H9 (cell line): ENCODE data around the gene ZNF527. TPM values are rescaled to one million over a fixed set of nuclear protein-coding genes. Genes with fewer than 3 reads are reported as not detected.

Source experiments
- DNase-seq: peaks from one replicate; pipeline ENCODE4 v3.0.0-alpha.2; 2017
- H2AFZ ChIP-seq: one replicate; pipeline ENCODE4 v1.6.1; 2013; ENCODE audit warnings: mild to moderate bottlenecking, low read length, control low read depth, moderate library complexity
- H2AK5ac ChIP-seq: 2 replicates; pipeline ENCODE4 v1.6.1; 2013; ENCODE audit warnings: low read length, control low read depth, mixed read lengths; ENCODE audit not compliant: insufficient read length
- H2BK120ac ChIP-seq: one replicate; pipeline ENCODE4 v1.6.1; 2013; ENCODE audit warnings: low read depth, mild to moderate bottlenecking, low read length, control low read depth, inconsistent platforms; ENCODE audit not compliant: poor library complexity, severe bottlenecking
- H2BK12ac ChIP-seq: 2 replicates; pipeline ENCODE4 v1.6.1; 2013; ENCODE audit warnings: low read length, control low read depth, mixed read lengths, low read depth; ENCODE audit not compliant: insufficient read length
- H2BK15ac ChIP-seq: 2 replicates; pipeline ENCODE4 v1.6.1; 2013; ENCODE audit warnings: low read depth, low read length, control low read depth
- H2BK20ac ChIP-seq: one replicate; pipeline ENCODE4 v1.6.1; 2013; ENCODE audit warnings: low read depth, mild to moderate bottlenecking, low read length, control low read depth, inconsistent platforms; ENCODE audit not compliant: poor library complexity, severe bottlenecking
- H2BK5ac ChIP-seq: 2 replicates; pipeline ENCODE4 v1.6.1; 2013; ENCODE audit warnings: low read length, control low read depth, mixed read lengths; ENCODE audit not compliant: insufficient read length
- H3K14ac ChIP-seq: 2 replicates; pipeline ENCODE4 v1.6.1; 2013; ENCODE audit warnings: low read length, control low read depth; ENCODE audit not compliant: insufficient read depth
- H3K18ac ChIP-seq: 2 replicates; pipeline ENCODE4 v1.6.1; 2013; ENCODE audit warnings: low read depth, mild to moderate bottlenecking, mixed read lengths, low read length, control low read depth; ENCODE audit not compliant: insufficient read length
- H3K23ac ChIP-seq: 2 replicates; pipeline ENCODE4 v1.6.1; 2013; ENCODE audit warnings: low read length, control low read depth, mixed read lengths, low read depth; ENCODE audit not compliant: insufficient read length
- H3K23me2 ChIP-seq: 2 replicates; pipeline ENCODE4 v1.6.1; 2013; ENCODE audit warnings: low read depth, mild to moderate bottlenecking, mixed read lengths, low read length, control low read depth; ENCODE audit not compliant: insufficient read length, poor library complexity, severe bottlenecking
- H3K27ac ChIP-seq: 2 replicates; pipeline ENCODE4 v1.5.1; 2013; ENCODE audit warnings: low read length, control low read depth, mixed read lengths, low read depth; ENCODE audit not compliant: insufficient read length
- H3K27me3 ChIP-seq: 2 replicates; pipeline ENCODE4 v1.6.1; 2013; ENCODE audit warnings: low read length, control low read depth, inconsistent platforms; ENCODE audit not compliant: insufficient read depth
- H3K4ac ChIP-seq: 2 replicates; pipeline ENCODE4 v1.6.1; 2013; ENCODE audit warnings: low read depth, mild to moderate bottlenecking, control low read depth, inconsistent platforms, low read length, moderate library complexity
- H3K4me1 ChIP-seq: 2 replicates; pipeline ENCODE4 v1.6.1; 2013; ENCODE audit warnings: low read length, control low read depth, inconsistent platforms; ENCODE audit not compliant: insufficient read depth
- H3K4me2 ChIP-seq: 2 replicates; pipeline ENCODE4 v1.6.1; 2013; ENCODE audit warnings: low read length, control low read depth, mixed read lengths; ENCODE audit not compliant: insufficient read length, insufficient read depth
- H3K56ac ChIP-seq: 2 replicates; pipeline ENCODE4 v1.6.1; 2013; ENCODE audit warnings: low read depth, mild to moderate bottlenecking, mixed read lengths, low read length, control low read depth; ENCODE audit not compliant: insufficient read length
- H3K79me1 ChIP-seq: 2 replicates; pipeline ENCODE4 v1.6.1; 2013; ENCODE audit warnings: low read depth, mild to moderate bottlenecking, moderate library complexity, low read length, control low read depth, inconsistent platforms; ENCODE audit not compliant: insufficient read depth, poor library complexity, severe bottlenecking
- H3K79me2 ChIP-seq: 2 replicates; pipeline ENCODE4 v1.6.1; 2013; ENCODE audit warnings: low read length, control low read depth, inconsistent platforms; ENCODE audit not compliant: insufficient read depth
- H3K9ac ChIP-seq: 2 replicates; pipeline ENCODE4 v1.6.1; 2013; ENCODE audit warnings: low read length, control low read depth, mixed read lengths; ENCODE audit not compliant: insufficient read length; ENCODE audit errors: extremely low read depth
- H3K9me3 ChIP-seq: one replicate; pipeline ENCODE4 v1.6.1; 2013; ENCODE audit warnings: low read depth, low read length, inconsistent platforms; ENCODE audit not compliant: control insufficient read depth
- H3T11ph ChIP-seq: one replicate; pipeline ENCODE4 v1.6.1; 2013; ENCODE audit warnings: mild to moderate bottlenecking, low read length, control low read depth, inconsistent platforms
- H4K20me1 ChIP-seq: one replicate; pipeline ENCODE4 v1.6.1; 2013; ENCODE audit not compliant: control insufficient read depth, insufficient read length, insufficient read depth
- H4K5ac ChIP-seq: 2 replicates; pipeline ENCODE4 v1.6.1; 2013; ENCODE audit warnings: low read depth, mild to moderate bottlenecking, mixed read lengths, low read length, control low read depth; ENCODE audit not compliant: insufficient read length
- H4K8ac ChIP-seq: replicated peaks from 2 replicates; pipeline ENCODE4 v1.6.1; 2013; ENCODE audit warnings: low read length, control low read depth, mixed read lengths, low read depth; ENCODE audit not compliant: insufficient read length
- H4K91ac ChIP-seq: 2 replicates; pipeline ENCODE4 v1.6.1; 2013; ENCODE audit warnings: low read depth, mild to moderate bottlenecking, moderate library complexity, mixed read lengths, low read length, control low read depth; ENCODE audit not compliant: insufficient read length
- H3K27ac Mint-ChIP-seq, 3 experiments: 2 replicates in 2 of 3; 3 replicates in 1 of 3; pipeline ENCODE4 v1.8.0; 2020 to 2021; ENCODE audit warnings: mixed read lengths in 3 of 3, mild to moderate bottlenecking in 1 of 3, moderate library complexity in 1 of 3
- H3K27me3 Mint-ChIP-seq: 2 replicates; pipeline ENCODE4 v1.8.0; 2021; ENCODE audit warnings: low read depth, mild to moderate bottlenecking, moderate library complexity, mixed read lengths
- H3K36me3 Mint-ChIP-seq, 3 experiments: 2 replicates in 2 of 3; 3 replicates in 1 of 3; pipeline ENCODE4 v1.8.0; 2020 to 2021; ENCODE audit warnings: low read depth in 3 of 3, mixed read lengths in 3 of 3; ENCODE audit not compliant: insufficient read depth in 1 of 3
- H3K4me1 Mint-ChIP-seq, 2 experiments: 2 replicates each; pipeline ENCODE4 v1.8.0; 2020; ENCODE audit warnings: mixed read lengths in 2 of 2
- H3K4me3 Mint-ChIP-seq, 2 experiments: 2 replicates in 1 of 2; 3 replicates in 1 of 2; pipeline ENCODE4 v1.8.0; 2020 to 2021; ENCODE audit warnings: mild to moderate bottlenecking in 2 of 2, mixed read lengths in 2 of 2, moderate library complexity in 1 of 2
- H3K9me3 Mint-ChIP-seq, 2 experiments: 2 replicates in 1 of 2; 3 replicates in 1 of 2; pipeline ENCODE4 v1.8.0; 2020; ENCODE audit warnings: mild to moderate bottlenecking in 2 of 2, mixed read lengths in 2 of 2, moderate library complexity in 1 of 2
- WGBS: extraction: QIAGEN DNeasy Blood & Tissue Kit; methylation state at CpG from one replicate; pipeline ENCODE4 v1.1.7; 2013; ENCODE audit warnings: missing lambda C conversion rate, low lambda C conversion rate, mixed read lengths; ENCODE audit not compliant: insufficient read length; ENCODE audit errors: extremely low coverage; 5-methylcytosine and 5-hydroxymethylcytosine counted together
- total RNA-seq: library from RNA; stranded (reverse); gene quantifications from 2 replicates; pipeline ENCODE4 v1.2.1, GENCODE V29; 2021
- TF ChIP-seq, protein P1 (sequence below): fragments of 200-600 bp; sonication (generic); conservative IDR thresholded peaks from 3 replicates; pipeline ENCODE4 v1.8.0; 2021; ENCODE audit warnings: antibody characterized with exemption, mild to moderate bottlenecking

Gene ZNF527
- total RNA-seq, 1 experiment from 2014 or later, result 6.1 TPM

DNA sequence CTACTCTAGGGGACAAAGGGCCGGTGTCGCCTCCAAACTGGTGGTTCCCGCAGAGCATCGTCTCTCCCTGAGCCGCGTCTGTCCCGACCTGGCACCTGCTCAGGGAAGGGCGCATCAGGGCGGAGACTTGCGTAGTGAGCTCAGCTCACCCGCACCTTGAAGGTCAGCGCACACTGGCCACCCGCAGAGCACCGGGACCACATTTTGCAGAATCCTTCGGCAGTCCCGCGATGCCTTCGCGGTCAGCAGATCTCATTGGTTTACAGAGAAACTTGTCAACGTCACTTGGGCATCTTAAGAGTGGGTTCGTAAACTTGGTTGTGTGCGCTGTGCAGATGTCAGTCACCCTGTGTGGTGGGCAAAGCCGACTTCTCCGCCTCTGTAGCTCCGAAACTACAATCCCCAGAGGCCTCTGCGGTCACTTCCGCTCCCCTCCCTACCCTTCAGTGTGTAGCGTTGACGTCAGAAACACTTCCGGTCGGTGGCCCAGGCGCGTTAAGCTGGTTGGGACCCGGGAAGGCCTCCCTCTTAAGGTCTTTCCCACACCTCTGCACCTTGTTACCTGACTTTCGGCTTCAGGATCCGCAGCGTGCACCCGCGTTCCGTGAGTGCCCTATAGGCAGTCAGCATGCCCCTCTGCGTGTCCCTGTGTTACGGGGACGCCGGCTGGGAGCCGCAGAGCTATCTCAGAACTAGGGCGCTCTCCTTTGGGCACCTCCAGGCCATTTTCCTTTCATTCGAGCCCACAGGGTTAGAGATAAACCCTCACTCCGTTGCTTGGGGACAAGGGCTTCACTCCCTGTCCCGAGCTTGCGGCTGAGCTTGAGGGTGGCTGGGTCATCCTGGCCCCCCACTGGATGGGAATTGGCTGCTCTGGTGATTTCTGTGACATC lies 36.5 kb upstream of the ZNF527 start:
- H3K4me2 ChIP-seq, result peak overlapping the region; percentile 62
- Mint-ChIP-seq H3K4me1 (peaks cover 17 to 28% of the 10 kb centered on the region in 2 experiments), H3K36me3 (peaks cover 24 to 48% (median 26%) of the 10 kb centered on the region in 3 experiments), H3K27ac (peak overlapping the region; percentile 69 to 97 (median 86)), H3K9me3 (no peaks in the 10 kb centered on the region; a peak in 3 of 5 replicates), H3K4me3 (peak overlapping the region; percentile 87 to 92), H3K27me3 (no peaks in the 10 kb centered on the region)
- H2AFZ ChIP-seq, result no peak overlapping the region
- no CpG with 5 or more reads among the region's 50 CpGs for WGBS
- no peak overlapping the region for H4K5ac ChIP-seq
- no peaks in the 10 kb centered on the region for H3K4me1 ChIP-seq
- no peak overlapping the region for H2BK20ac ChIP-seq
- peak overlapping the region; percentile 88 for H3K14ac ChIP-seq
- DNase-seq, result peak; percentile 97
- H3K23ac ChIP-seq, result no peak overlapping the region
- H2AK5ac ChIP-seq, result no peak overlapping the region
- no peaks in the 10 kb centered on the region for H3K27me3 ChIP-seq
- no peak overlapping the region for H4K91ac ChIP-seq
- H2BK120ac ChIP-seq, result no peak overlapping the region
- H4K20me1 ChIP-seq, result no peaks in the 10 kb centered on the region
- H3K27ac ChIP-seq, result no peak overlapping the region
- H4K8ac ChIP-seq, result no peak overlapping the region
- H3K56ac ChIP-seq, result no peak overlapping the region
- H3K23me2 ChIP-seq, result peaks cover 11% of the 10 kb centered on the region
- no peak overlapping the region for H2BK12ac ChIP-seq
- H3K9me3 ChIP-seq, result no peaks in the 10 kb centered on the region
- no peak overlapping the region for H3K4ac ChIP-seq
- H3K79me1 ChIP-seq, result peaks cover 6% of the 10 kb centered on the region
- TF ChIP-seq, protein P1, sequence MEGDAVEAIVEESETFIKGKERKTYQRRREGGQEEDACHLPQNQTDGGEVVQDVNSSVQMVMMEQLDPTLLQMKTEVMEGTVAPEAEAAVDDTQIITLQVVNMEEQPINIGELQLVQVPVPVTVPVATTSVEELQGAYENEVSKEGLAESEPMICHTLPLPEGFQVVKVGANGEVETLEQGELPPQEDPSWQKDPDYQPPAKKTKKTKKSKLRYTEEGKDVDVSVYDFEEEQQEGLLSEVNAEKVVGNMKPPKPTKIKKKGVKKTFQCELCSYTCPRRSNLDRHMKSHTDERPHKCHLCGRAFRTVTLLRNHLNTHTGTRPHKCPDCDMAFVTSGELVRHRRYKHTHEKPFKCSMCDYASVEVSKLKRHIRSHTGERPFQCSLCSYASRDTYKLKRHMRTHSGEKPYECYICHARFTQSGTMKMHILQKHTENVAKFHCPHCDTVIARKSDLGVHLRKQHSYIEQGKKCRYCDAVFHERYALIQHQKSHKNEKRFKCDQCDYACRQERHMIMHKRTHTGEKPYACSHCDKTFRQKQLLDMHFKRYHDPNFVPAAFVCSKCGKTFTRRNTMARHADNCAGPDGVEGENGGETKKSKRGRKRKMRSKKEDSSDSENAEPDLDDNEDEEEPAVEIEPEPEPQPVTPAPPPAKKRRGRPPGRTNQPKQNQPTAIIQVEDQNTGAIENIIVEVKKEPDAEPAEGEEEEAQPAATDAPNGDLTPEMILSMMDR, result no peak
- H3K9ac ChIP-seq, result peak overlapping the region; percentile 89
- no peak overlapping the region for H2BK15ac ChIP-seq
- peak overlapping the region; percentile 91 for H3K18ac ChIP-seq
- no peak overlapping the region for H3T11ph ChIP-seq
- no peak overlapping the region for H2BK5ac ChIP-seq
- H3K79me2 ChIP-seq, result peaks cover 4% of the 10 kb centered on the region; the same call in 1 of the 2 replicates
